HG02840 (cell line): ENCODE results near the gene C19orf38.

Experiments used
- ATAC-seq: cut with Tn5 transposase; IDR thresholded peaks from one replicate; pipeline ENCODE4 v1.9.1; 2021; ENCODE audit warnings: mild to moderate bottlenecking, moderate library complexity, moderate number of reproducible peaks; ENCODE audit not compliant: unreplicated experiment, low FRiP score

C19orf38 gene, protein sequence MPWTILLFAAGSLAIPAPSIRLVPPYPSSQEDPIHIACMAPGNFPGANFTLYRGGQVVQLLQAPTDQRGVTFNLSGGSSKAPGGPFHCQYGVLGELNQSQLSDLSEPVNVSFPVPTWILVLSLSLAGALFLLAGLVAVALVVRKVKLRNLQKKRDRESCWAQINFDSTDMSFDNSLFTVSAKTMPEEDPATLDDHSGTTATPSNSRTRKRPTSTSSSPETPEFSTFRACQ

DNA sequence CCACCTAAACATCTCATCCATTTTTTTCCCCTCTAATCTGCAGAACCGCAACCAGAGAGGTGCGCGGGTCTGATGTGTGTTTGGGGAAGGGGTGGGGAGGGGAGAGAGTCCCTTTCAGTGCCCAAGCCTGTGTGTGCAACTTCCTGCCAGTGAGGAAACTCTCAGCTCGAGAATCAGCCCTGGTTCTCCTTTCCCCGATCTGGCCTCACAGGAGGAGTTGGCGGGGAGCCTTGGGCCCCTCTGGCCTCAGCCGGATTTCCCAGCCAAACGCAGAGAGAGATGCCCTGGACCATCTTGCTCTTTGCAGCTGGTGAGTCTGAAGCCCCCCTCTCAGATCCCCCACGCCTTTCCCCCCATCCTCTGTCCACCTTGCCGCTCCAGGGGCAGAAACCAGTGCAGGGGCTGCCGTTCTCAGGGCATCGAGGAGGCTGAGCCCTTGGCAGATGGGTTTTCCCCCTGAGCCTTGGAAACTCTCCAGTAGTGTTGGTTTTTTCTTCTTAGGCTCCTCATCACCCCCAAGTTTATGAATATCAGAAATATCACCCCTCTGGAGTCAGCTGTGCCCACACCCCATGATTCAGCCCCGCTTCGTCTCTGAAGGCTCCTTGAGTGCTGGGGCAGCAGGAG lies at the start of gene C19orf38:
C19orf38 (plus strand) TSS at position 186 of the 627 bp plus-strand sequence; CDS start at position 280, 94 bp downstream.
- ATAC-seq: no peak

DNA sequence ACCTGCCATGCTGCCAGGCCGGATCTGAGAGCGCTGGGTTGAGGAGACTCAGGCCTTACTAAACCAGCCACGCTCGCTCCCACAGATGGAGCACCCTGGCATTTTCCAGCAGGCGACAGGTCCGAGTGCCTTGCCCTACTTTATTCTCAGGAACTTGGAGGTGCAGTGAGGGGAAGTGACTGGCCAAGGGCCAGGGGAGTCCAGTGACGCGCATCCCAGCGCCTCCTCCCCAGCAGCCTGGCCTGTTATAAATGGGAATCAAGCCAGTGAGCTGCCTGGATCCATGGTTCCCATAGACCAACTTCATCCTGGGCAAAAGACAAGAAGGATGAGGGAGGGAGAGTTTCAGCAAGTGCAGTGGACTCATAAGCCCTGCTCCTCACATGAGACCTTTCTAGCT lies 47.7 kb upstream of the C19orf38 start:
- ATAC-seq: no peak

DNA sequence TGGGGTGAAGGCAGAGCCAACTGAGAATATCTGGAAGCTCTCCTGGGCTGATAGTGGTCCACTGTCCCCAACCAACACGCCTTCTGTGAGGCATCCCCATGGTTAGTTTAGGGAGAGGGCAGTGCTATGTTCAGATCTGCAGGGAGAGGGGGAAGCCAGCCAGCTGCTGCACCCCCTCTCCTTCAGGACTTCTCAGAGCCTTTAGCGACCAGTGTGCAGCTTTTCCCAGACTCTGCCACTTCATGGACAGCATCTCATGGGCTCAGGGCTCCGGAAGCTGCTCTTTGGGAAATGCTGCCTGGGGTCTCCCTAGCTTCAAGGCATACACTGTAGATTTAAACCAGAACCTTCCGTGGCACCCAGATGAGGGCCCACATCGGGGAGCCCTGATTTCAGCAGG lies 45.7 kb upstream of the C19orf38 start:
- no peak for ATAC-seq

DNA sequence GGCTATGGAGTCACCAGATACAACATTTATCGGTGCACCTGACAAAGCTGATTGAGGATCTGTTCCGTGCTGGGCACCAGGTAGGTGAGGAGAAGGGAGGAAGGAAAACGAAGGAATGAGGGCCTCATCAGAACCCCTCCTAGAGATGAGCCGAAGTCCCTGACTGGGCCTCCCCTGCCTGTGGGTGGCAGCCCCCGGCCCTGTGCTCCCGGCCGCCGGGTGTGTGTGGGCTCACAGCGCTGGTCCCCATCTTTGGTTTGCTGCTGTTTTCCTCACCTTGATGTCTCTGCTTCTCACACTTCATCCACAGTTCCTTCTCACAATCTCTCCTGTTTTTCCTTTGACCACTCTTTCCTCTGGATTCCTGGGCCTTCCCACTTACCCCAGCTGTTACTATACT lies 45.0 kb upstream of the C19orf38 start:
- ATAC-seq: no peak

DNA sequence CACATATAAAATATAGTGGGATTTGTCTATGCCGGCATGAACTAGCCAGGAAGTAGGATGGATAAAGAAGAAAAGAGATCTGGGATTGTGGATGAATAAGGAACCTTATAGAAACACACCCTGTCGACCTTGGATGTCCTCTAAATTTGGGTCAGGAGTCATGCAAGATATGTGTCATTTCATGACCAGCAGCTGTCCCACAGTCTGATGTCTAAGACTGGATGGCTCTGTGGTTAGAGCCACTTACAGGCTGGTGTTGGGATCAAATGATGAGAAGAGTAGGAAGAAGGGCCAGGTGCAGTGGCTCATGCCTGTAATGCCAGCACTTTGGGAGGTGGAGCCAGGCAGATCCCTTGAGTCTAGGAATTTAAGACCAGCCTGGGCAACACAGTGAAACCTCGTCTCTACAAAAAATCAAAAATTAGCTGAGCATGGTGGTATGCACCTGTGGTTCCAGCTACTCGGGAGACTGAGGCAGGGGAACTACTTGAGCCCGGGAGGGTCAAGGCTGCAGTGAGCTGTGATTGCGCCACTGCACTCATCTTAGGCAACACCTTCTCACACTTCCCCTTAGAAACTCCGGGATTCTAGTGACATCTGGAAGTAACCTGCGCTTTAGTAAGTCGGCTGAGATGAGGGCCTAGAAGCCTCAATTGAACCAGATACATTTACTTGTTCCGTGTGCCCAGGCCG lies 43.0 kb upstream of the C19orf38 start:
- ATAC-seq: no peak

DNA sequence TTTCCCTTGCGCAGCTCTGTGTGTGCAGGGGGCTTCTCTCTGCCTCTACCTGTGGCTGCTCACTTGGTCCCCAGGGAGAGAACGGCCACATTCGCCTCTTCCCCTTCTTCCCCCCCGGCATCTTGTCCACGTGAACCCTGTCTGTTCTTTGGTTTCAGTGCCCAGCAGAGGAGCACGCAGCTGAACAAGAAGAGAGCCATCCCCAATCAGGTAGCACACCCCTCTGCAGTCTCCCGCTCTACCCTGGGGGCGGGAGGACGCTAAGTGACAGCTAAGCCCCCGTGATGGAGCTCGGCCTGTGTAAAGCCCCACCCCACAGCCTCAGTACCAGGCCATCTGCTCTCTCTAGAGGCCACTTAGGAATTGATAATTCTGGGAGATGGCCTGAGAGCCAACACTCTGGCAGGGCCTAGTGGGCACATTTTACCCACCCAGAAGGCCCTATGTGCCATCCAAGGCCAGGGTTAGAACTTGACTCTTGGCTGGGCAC lies 42.4 kb upstream of the C19orf38 start:
- no peak for ATAC-seq

DNA sequence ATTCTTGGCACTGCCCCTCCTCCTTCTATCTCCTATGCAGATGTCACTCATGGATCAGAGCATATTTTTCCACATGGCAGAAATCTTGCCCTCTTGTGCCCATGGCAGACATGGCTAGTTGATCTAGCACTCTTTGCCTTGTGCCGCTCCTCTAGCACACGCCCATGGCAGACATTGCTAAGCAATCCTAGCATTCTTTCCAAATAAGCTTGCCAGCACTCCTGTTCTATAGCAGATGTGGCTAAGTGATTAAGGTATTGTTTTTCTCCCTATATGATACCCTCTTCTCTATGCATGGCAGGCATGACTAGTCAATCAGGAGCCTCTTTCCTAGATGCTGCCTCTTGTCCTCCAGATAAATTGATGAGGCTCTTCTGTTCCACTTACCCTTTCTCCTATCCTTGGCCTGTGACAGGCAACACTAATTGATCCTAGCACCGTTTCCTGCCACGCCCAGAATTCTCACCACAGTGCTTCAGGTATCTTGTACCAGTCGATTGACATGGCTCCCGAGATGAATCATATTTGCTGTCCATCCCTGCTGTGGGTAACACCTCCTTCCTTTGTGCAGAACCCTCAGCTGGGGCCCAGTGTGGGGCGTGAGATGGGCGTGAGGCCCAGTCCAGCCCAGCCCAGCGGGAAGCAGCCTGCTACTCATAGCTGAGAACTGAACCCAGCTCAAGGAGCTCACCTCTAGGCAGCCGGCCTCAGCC lies 39.1 kb upstream of the C19orf38 start:
- ATAC-seq: no peak

DNA sequence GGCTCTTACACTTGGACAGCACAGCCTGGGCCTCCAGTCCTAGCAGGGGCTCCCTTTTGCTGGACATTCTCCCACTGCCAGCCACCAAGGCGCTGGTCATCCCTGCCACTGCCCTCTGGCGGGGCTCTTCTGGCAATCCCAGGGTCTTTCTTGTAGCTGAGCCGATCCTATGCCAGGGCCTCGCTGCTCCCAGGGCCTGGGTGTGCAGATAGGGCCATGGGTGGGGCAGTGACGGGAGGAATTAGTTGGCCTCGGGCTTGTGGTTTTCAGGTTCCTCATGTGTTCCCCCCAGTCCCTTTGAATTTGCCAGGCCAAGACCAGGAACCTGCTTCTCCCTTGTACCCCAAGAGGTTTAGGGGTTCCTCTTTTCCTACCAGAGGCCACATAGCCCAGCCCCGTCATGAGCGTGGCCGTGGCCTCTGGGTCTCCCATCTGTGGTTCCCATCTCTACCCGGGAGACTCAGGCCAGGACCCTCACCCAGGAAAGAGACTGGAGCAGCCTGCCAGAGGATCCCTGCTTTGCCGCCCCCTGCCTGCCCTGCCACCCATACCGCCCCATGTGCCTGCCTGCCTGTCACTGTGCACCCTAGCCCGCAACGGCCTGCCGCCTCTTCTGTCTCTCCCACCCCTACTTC lies 38.4 kb upstream of the C19orf38 start:
- no peak for ATAC-seq

DNA sequence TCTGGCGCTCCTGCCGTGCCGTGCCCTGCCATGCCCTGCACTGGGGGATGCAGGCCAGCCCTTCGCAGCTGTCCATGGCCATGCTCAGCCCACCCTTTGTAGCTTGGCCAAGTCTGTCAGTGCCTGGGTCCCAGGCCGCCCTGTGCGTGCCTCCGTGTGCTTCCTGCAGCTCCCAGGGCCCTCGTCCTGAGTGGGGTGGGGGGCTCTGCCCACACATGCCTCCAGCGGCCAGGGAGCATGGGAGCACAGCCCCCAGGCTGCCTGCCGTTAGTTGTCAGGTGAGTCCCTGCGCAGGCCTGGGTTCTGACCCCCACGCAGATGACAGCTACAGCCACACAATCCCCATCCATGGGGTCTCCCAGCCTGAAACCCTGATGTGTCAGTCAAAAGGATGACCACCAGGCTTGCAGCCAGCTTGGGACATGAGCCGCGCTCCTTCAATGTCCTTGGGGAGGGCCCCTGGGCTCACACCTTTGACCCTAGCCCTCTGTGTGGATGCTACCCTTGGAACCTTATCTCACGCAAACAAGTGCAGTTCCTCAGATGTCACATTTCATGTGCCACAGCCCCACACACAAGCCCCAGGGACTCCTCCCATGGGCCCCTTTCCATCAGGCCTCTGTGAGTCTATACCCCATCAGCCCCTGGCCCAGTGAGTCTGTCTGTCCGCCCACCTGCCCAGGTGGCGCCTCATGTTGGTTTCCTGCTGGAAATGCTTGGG lies 36.7 kb upstream of the C19orf38 start:
- no peak for ATAC-seq

DNA sequence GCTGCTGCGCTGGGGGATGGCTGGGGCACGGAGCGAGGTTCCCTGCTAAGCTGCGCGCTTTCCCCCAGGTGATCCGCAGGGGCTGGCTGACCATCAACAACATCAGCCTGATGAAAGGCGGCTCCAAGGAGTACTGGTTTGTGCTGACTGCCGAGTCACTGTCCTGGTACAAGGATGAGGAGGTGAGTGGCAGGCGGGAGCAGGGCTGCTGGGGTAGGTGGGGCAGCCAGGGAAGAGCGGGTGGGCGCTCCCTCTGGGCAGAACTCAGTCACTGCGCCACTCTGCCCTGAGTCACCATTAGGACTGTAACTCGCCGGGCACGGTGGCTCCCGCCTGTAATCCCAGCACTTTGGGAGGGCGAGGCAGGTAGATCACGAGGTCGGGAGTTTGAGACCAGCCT lies 36.0 kb upstream of the C19orf38 start:
- ATAC-seq: no peak

DNA sequence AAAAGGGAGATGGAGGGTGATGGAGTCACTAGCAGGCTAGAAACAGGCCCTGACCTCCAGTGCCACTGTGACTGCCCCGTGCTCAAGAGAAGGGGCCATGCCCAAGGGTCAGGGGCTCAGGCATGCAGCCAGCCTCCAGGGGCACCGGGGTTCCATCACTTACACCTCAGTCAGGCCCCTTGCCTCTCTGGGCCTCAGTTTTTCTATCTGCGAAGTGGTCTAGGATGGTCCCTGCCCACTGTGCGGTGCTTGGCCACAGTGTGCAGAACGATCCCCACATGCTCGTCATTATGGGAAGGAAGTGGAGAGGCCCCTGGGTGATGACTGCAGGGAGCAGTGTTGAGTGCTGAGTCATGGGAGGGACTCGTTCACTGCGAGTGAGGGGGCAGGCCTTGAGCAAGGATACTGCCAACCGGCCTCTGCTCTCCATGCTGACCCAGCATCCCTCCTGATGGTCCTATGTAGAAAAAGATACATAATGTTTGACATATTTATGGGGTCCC lies 35.3 kb upstream of the C19orf38 start:
- no peak for ATAC-seq

DNA sequence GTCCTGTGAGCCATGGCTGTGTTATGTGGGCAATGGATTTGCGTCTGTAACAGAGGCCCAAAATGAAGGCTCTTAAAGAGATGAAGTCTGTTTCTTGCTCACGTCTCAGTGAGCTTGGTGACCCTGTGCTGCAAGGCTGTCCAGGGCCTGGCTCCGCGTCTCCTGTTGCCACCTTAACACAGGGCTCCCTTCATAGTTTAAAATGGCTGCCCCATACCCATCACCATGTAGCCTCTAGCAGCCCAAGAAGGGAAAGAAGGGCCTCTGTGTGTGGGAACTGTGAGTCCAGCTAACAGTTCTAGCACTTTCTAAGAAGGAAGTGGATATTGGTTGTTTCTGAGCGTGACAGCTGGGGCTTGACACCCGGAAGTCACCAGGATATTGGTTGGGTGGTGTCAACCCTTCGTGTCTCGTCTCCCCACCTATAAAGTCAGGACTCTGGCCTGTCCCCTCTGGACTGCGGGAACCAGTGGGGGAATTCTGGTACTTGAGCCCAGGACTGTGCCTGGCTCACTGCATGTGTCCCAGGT lies 33.1 kb upstream of the C19orf38 start:
- no peak for ATAC-seq

DNA sequence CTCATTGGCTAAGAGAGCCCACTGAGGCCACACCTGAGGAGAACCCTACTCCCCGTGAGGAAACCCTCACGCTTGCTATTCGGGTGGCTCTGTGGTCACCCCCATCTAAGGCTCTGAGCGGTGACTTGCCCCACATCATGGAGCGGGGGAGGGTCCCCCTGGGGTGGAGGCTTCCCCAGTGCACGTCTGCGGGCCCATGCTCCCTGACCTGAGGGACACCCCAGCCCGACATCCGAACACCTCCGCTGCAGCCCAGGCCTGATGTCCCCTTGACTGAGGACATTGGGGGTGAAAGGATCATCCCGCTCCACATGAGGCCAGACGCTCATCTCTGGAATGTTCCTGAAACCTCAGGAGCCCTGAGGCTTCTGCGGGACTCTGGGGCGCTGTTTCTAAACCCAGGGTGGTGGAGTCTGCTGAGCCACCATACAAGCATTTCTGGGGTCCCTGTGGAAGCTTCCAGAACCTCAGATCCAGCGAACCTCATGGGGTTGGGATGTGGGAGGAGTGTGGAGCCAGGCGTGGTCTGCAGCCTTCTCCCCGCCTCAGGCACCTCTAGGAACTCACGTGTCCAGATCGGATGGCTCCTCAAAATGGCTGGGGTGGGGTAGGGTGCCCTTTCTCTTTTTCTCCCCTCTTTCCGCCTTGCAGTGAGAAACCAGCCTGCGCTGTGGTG lies 32.1 kb upstream of the C19orf38 start:
- ATAC-seq: no peak

DNA sequence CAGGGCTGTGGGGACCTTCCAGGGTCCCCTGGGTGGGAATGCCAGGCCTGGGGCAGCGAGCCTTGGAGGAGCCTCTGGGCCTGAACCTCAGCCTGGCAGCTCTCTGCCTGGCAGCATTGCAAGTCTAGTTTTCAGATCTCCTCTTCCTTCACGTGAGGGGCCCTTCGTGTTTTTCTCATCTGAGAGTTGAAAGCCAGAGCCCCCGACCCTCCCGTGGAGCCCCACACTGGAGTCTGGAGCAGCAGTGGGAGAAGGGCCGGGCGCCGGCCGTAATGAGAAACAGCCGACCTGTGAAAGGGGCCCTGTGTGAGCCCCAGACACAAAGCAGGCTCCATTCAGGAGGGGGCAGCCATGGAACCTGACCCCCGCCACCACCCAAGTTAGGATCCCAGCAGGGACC lies 31.5 kb upstream of the C19orf38 start:
- ATAC-seq: no peak

DNA sequence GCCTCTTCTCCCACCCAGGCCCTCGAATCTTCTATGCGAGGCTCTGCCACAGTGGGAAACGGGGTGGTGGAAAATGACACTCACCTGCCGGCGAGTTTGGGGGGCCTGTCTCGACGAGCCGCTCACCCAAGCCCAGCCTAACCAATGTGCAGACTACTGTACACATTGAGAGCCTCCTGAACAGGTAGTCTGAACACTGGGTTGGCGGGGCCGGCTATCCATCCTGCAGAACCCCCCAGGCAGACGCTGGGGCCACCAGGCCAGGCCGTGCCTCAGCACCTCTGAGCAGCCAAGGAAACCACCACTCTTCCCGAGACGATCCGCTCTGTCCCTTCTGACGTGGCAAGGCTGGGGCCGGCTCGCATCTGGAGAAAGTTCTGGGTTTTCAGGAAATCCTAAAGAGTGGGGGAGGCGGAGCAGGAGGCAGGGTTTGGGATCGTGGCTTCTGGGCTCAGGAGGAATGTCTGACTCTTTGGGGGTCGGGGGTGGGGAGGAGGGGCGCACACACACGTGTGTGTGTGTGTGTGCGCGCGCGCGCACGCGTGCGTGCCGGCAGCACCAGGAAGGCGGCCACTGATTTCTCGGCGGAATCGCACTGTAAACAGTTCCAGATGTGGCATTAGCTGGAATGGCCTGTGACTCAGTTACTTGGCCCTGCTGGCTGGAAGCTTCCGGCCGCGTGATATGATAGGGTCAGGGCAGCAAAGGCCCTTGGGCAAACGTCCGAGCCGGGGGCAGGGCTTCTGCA lies 30.8 kb upstream of the C19orf38 start:
- ATAC-seq: no peak

DNA sequence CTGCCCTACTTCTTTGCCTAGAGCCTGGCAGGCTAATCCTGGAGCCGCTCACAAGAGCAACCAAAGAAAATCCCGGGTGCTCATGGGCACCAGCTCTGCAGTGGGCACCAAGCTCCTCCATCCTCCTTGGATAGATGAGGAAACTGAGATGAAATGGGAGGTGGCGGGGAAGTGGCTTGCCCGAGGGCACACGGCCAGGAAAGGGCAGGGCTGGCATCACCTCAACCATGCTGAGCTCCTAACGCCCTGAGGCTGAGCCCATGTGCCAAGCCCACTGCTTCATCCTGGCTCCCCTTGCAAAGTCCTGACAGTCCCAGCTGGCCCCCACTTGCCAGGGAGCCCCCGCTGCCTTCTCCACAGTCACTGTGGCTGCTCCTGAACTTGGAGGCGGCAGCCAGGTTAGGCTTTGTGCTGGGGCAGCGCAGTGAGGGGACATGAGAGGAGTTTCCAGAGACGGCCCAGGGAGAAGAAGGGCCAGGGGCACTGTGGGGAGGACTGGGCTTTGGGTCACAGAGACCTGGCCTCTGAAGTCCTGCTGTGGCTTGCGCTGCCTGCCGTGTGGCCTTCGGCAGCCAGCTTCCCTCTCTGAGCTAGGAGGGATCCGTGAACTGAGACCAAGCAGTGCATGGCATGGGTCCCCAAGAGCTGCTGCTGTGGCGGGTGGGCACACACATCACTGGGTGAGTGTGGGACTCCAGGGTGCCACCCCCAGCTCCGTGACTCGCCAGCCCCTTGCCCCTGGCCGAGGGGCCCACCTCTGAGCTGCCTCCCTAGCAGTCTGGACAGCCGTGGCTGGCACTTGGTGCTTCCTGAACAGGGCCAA lies 29.7 kb upstream of the C19orf38 start:
- ATAC-seq: no peak
